Measurements from ENCODE around the gene AFAP1. TPM values are rescaled to one million over a fixed set of nuclear protein-coding genes. Genes with fewer than 3 reads are reported as not detected.

The AFAP1 gene
- total and polyA plus RNA-seq, 8 donors = 3.2 to 15.9 (median 6.3) TPM

DNA sequence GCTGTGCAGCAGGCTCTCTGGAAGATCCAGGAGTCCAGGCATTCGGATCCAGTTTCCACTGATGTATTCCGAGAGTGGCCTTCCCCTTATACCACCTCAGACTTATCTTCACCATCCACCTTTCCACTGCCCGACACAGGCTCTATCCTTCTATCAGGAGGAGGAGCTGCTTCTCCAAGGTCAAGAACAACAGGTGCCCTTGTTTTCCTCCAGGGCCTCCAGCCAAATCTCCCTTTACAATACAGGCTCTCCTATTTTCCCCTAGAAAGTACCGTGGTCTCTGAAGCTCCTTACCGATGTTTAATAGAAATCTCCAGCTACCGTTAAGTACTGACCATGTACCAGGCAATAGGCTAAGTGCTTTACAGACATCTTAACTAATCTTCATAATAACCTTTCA, 61.3 kb downstream of the AFAP1 start:
- H3K4me1 ChIP-seq = peaks cover 5 to 8% (median 5%) of the 10 kb centered on the region in 3 donors
- no peak for FAIRE-seq
- no peak for ATAC-seq
- no peaks in the 10 kb centered on the region for H3K36me3 ChIP-seq
- intact Hi-C loops (cut with DNase I) = no loop called here
- no peaks in the 10 kb centered on the region for H3K9me3 ChIP-seq
- no peak overlapping the region for H3K27ac ChIP-seq
- no peaks in the 10 kb centered on the region for H3K27me3 ChIP-seq
- 49 to 56% methylated on average over 6 of the region's 6 CpGs for WGBS, 2 donors
- TF ChIP-seq, protein P1, sequence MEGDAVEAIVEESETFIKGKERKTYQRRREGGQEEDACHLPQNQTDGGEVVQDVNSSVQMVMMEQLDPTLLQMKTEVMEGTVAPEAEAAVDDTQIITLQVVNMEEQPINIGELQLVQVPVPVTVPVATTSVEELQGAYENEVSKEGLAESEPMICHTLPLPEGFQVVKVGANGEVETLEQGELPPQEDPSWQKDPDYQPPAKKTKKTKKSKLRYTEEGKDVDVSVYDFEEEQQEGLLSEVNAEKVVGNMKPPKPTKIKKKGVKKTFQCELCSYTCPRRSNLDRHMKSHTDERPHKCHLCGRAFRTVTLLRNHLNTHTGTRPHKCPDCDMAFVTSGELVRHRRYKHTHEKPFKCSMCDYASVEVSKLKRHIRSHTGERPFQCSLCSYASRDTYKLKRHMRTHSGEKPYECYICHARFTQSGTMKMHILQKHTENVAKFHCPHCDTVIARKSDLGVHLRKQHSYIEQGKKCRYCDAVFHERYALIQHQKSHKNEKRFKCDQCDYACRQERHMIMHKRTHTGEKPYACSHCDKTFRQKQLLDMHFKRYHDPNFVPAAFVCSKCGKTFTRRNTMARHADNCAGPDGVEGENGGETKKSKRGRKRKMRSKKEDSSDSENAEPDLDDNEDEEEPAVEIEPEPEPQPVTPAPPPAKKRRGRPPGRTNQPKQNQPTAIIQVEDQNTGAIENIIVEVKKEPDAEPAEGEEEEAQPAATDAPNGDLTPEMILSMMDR (IDR thresholded peaks at IDR 0.05) = no peak
- H3K4me3 ChIP-seq = no peak overlapping the region
- DNase-seq = no peak

DNA sequence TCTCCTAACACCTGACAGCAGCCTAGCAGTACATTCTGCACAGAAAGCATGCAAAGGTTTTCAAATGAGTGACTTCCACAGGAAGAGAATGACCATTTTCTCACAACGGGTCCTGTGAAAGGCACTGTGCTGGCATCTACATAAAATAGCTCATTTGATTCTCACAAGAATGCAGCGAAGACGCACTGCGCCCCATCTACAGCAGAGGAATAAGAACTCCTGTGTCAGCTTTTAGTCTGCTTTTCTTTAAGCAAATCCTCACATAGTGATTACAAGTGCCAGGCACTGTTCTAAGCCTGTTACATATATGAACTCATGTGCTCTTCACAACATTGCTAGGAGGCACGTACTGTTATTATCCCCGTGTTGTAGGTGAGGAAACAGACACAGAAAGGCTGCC, 62.5 kb downstream of the AFAP1 start:
- intact Hi-C loops (cut with DNase I) = no loop called here
- TF ChIP-seq, protein P1 (IDR thresholded peaks at IDR 0.05) = no peak
- H3K4me3 ChIP-seq = no peak overlapping the region
- ATAC-seq = no peak
- WGBS, 2 donors = 84 to 86% methylated on average over 6 of the region's 6 CpGs
- no peaks in the 10 kb centered on the region for H3K36me3 ChIP-seq
- peaks cover 5 to 13% (median 9%) of the 10 kb centered on the region in 3 donors for H3K4me1 ChIP-seq
- no peak overlapping the region for H3K27ac ChIP-seq
- FAIRE-seq = no peak
- H3K9me3 ChIP-seq = no peaks in the 10 kb centered on the region
- DNase-seq = no peak
- no peaks in the 10 kb centered on the region for H3K27me3 ChIP-seq

DNA sequence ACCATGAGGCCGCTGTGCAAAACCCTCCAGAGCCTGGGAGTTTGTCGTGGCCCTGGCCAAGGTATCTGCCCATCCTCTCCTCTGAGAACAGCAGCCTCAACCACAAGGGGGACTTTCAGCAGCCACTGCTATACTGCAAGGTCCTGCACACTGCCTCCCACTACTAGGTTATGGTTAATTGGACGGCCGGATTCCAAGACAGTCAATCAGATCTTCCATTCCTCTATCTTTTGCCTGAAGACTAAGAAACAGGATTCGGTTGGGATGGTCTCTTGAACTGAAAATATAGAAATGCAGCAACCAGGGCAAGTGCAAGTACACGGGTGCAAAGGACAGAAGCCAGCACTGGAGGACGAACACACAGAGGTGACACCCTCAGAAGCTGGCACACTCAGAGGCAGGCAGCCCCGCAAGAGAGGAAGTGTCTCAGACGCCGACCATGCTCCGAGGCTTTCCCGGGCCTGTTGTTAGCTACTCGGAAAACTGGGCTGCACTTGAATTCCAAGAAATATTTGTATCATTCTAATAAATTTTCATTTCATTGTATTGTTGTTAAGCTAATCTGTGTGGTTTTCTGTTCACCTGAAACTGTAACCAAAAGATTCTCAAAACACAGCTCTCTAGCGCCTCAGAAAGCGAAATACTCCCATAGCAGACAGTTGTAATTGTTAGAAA, 63.3 kb downstream of the AFAP1 start:
- H3K4me1 ChIP-seq = peaks cover 5 to 13% (median 9%) of the 10 kb centered on the region in 3 donors
- 73 to 84% methylated on average over 15 of the region's 15 CpGs for WGBS, 2 donors

DNA sequence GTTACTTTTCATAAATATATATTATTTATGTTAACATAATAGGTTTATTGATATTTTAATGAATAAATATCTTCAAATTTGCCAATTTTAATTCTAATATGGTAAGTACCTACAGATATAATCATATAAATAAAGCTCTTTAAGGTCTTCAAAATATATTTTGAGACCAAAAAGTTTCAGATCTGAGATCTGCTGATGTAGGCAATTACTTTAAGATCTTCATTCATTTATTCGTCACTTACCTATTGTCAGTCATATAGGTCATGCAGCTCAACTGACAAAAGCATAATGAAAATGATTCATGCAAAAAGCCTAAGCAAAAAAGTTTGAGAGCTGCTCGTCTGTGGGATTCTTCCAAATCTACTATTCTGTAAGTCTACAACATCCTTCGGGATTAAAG, 64.8 kb downstream of the AFAP1 start:
- FAIRE-seq = no peak
- WGBS, 2 donors = 94 to 95% methylated on average over 3 of the region's 3 CpGs
- TF ChIP-seq, protein P1 (IDR thresholded peaks at IDR 0.05) = no peak
- no peak for ATAC-seq
- no peaks in the 10 kb centered on the region for H3K36me3 ChIP-seq
- H3K9me3 ChIP-seq = no peaks in the 10 kb centered on the region
- no peak overlapping the region for H3K4me3 ChIP-seq
- no peaks in the 10 kb centered on the region for H3K27me3 ChIP-seq
- H3K27ac ChIP-seq = no peak overlapping the region
- intact Hi-C loops (cut with DNase I) = no loop called here
- DNase-seq = no peak
- H3K4me1 ChIP-seq = peaks cover 5 to 13% (median 9%) of the 10 kb centered on the region in 3 donors

More for the DNA sequence above, 63.3 kb downstream of the AFAP1 start:
- FAIRE-seq (no peak), DNase-seq (no peak), ATAC-seq (no peak)
- Histone ChIP-seq H3K4me3 (no peak overlapping the region), H3K36me3 (no peaks in the 10 kb centered on the region), H3K27ac (no peak overlapping the region), H3K9me3 (no peaks in the 10 kb centered on the region), H3K27me3 (no peaks in the 10 kb centered on the region)
- intact Hi-C loops (cut with DNase I) = no loop called here
- TF ChIP-seq, protein P1 (IDR thresholded peaks at IDR 0.05) = no peak

DNA sequence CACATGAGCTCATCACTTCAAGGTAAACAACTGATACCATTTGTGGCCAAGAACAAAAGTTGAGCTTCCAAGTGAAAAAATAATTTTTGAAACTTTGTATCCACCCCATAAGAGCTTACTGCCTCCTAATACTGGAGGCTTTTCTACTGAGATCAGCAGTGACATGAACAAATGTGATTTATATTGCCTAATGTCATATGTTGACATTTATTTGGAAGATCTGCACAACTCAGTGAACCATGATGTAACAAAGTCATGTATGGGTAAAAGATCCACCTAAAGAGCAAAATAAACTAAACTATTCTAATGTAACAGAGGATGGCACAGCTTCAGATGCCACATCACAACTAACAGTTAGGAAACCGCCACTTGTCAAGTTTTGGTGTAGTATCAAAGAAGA, 65.8 kb downstream of the AFAP1 start:
- Histone ChIP-seq H3K4me3 (no peak overlapping the region), H3K9me3 (no peaks in the 10 kb centered on the region), H3K4me1 (peaks cover 3 to 10% (median 8%) of the 10 kb centered on the region in 3 donors), H3K27me3 (no peaks in the 10 kb centered on the region), H3K27ac (no peak overlapping the region), H3K36me3 (no peaks in the 10 kb centered on the region)
- DNase-seq (no peak), FAIRE-seq (no peak), ATAC-seq (no peak)
- intact Hi-C loops (cut with DNase I) = no loop called here
- WGBS, 2 donors = 96 to 100% methylated on average over 1 of the region's 1 CpG
- TF ChIP-seq, protein P1 (IDR thresholded peaks at IDR 0.05) = no peak
